Smooth muscle cell (in vitro differentiated cells): Measurements from ENCODE around the gene MAGI2. TPM values are rescaled to one million over a fixed set of nuclear protein-coding genes. Genes with fewer than 3 reads are reported as not detected.

Source experiments
- DNase-seq: peaks from one replicate; lab custom pipeline; 2025; ENCODE audit not compliant: unreplicated experiment; lab: John Stamatoyannopoulos, UW
- H2AFZ ChIP-seq: fragments of 200-600 bp; sonication (generic); 2 replicates; pipeline ENCODE4 v1.6.0; 2016; ENCODE audit warnings: antibody characterized with exemption, low read depth, mild to moderate bottlenecking
- H3F3A ChIP-seq: fragments of 200-600 bp; sonication (generic); 2 replicates; pipeline ENCODE4 v1.6.0; 2017; ENCODE audit warnings: antibody characterized with exemption, low read depth
- H3K27ac ChIP-seq: fragments of 200-600 bp; sonication (generic); 2 replicates; pipeline ENCODE4 v1.5.1; 2016; ENCODE audit warnings: low read depth, mild to moderate bottlenecking
- H3K27me3 ChIP-seq: fragments of 200-600 bp; sonication (generic); 2 replicates; pipeline ENCODE4 v1.6.1; 2016; ENCODE audit warnings: low read depth, mild to moderate bottlenecking
- H3K36me3 ChIP-seq: fragments of 200-600 bp; sonication (generic); 2 replicates; pipeline ENCODE4 v1.5.1; 2016; ENCODE audit warnings: low read depth
- H3K4me1 ChIP-seq: fragments of 200-600 bp; sonication (generic); 2 replicates; pipeline ENCODE4 v1.5.1; 2016; ENCODE audit warnings: low read depth
- H3K4me2 ChIP-seq: fragments of 200-600 bp; sonication (generic); 2 replicates; pipeline ENCODE4 v1.6.0; 2016; ENCODE audit warnings: mild to moderate bottlenecking
- H3K4me3 ChIP-seq: fragments of 200-600 bp; sonication (generic); 2 replicates; pipeline ENCODE4 v1.5.1; 2016; ENCODE audit warnings: mild to moderate bottlenecking
- H3K79me2 ChIP-seq: fragments of 200-600 bp; sonication (generic); 2 replicates; pipeline ENCODE4 v1.6.0; 2016; ENCODE audit warnings: low read depth, mild to moderate bottlenecking
- H3K9ac ChIP-seq: fragments of 200-600 bp; sonication (generic); 2 replicates; pipeline ENCODE4 v1.6.0; 2016; ENCODE audit warnings: low read depth
- H3K9me3 ChIP-seq: fragments of 200-600 bp; sonication (generic); replicated peaks from 2 replicates; pipeline ENCODE4 v1.5.1; 2016; ENCODE audit warnings: low read depth
- H4K20me1 ChIP-seq: fragments of 200-600 bp; sonication (generic); 2 replicates; pipeline ENCODE4 v1.6.0; 2016; ENCODE audit warnings: low read depth
- WGBS: methylation state at CpG from one replicate; pipeline ENCODE4 v1.1.7; 2016; ENCODE audit warnings: low lambda C conversion rate; 5-methylcytosine and 5-hydroxymethylcytosine counted together
- polyA plus RNA-seq: library from polyadenylated mRNA; unstranded; fragments of >200 nt; fragmentation: Nextera tagmentation; extraction: Ambion mirVana; gene quantifications from 2 replicates; pipeline ENCODE4 v1.2.1, GENCODE V29; 2016
- total RNA-seq: library from RNA; depleted of rRNA; stranded (reverse); fragments of >200 nt; gene quantifications from 2 replicates; pipeline ENCODE4 v1.2.3, GENCODE V29; 2014
- TF ChIP-seq, protein P1 (sequence below): fragments of 200-600 bp; sonication (generic); IDR thresholded peaks from 2 replicates; pipeline ENCODE4 v1.5.1; 2017; ENCODE audit warnings: borderline replicate concordance, mild to moderate bottlenecking, antibody characterized with exemption; ENCODE audit not compliant: insufficient read depth, poor library complexity, severe bottlenecking

Gene MAGI2
- total and polyA plus RNA-seq, 2 experiments from 2014 or later, result 3.4 to 10.7 TPM

- H3K4me2 ChIP-seq, result no peak overlapping the region
- no peak overlapping the region for H3K4me3 ChIP-seq
- H3F3A ChIP-seq, result no peaks in the 10 kb centered on the region
- no peaks in the 10 kb centered on the region for H3K9me3 ChIP-seq
- no peaks in the 10 kb centered on the region for H3K27me3 ChIP-seq
- no peak for DNase-seq
- H3K9ac ChIP-seq, result no peak overlapping the region
- TF ChIP-seq, protein P1, sequence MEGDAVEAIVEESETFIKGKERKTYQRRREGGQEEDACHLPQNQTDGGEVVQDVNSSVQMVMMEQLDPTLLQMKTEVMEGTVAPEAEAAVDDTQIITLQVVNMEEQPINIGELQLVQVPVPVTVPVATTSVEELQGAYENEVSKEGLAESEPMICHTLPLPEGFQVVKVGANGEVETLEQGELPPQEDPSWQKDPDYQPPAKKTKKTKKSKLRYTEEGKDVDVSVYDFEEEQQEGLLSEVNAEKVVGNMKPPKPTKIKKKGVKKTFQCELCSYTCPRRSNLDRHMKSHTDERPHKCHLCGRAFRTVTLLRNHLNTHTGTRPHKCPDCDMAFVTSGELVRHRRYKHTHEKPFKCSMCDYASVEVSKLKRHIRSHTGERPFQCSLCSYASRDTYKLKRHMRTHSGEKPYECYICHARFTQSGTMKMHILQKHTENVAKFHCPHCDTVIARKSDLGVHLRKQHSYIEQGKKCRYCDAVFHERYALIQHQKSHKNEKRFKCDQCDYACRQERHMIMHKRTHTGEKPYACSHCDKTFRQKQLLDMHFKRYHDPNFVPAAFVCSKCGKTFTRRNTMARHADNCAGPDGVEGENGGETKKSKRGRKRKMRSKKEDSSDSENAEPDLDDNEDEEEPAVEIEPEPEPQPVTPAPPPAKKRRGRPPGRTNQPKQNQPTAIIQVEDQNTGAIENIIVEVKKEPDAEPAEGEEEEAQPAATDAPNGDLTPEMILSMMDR, result no peak
- no peaks in the 10 kb centered on the region for H3K79me2 ChIP-seq
- 77% methylated on average over 2 of the region's 2 CpGs for WGBS
- H4K20me1 ChIP-seq, result no peaks in the 10 kb centered on the region
- H3K27ac ChIP-seq, result no peak overlapping the region
- H3K4me1 ChIP-seq, result peaks cover 12% of the 10 kb centered on the region
- H2AFZ ChIP-seq, result no peak overlapping the region
- H3K36me3 ChIP-seq, result no peaks in the 10 kb centered on the region
Measured at GRCh38 chr7:78395298-78396036, 1058.0 kb downstream of the MAGI2 start.

DNA sequence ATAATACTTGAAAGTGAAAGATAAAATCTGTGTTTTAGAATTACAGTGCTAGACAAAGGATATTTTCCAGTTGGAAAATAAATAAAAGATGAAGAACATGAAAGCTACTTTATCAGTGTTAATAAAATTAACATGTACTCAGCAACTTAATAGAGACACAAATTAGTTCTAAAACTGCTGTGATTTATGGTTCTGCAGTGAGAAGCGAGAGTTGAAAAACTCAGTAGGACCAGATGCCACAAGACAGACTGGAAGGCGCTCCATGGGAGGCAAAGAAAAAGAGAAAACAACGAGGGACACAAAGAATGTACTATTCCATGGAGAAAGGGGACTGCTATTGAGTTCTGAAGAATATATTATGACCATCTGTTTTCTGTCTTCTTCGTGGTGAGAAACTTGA, 1064.4 kb downstream of the MAGI2 start:
- H3K36me3 ChIP-seq, result no peaks in the 10 kb centered on the region
- WGBS, result 81% methylated on average over 4 of the region's 4 CpGs
- H3K27ac ChIP-seq, result no peak overlapping the region
- H3K9me3 ChIP-seq, result no peaks in the 10 kb centered on the region
- H4K20me1 ChIP-seq, result no peaks in the 10 kb centered on the region
- H3F3A ChIP-seq, result no peaks in the 10 kb centered on the region
- H3K79me2 ChIP-seq, result no peaks in the 10 kb centered on the region
- H3K4me1 ChIP-seq, result no peaks in the 10 kb centered on the region
- H3K4me3 ChIP-seq, result no peak overlapping the region
- no peaks in the 10 kb centered on the region for H3K27me3 ChIP-seq
- H3K4me2 ChIP-seq, result no peak overlapping the region
- no peak overlapping the region for H2AFZ ChIP-seq
- no peak for DNase-seq
- H3K9ac ChIP-seq, result no peak overlapping the region
- TF ChIP-seq, protein P1, result no peak

- TF ChIP-seq, protein P1, result no peak
- no peaks in the 10 kb centered on the region for H3K27me3 ChIP-seq
- no peaks in the 10 kb centered on the region for H3K36me3 ChIP-seq
- no peak overlapping the region for H3K4me2 ChIP-seq
- 80% methylated on average over 2 of the region's 2 CpGs for WGBS
- no peak for DNase-seq
- no peaks in the 10 kb centered on the region for H4K20me1 ChIP-seq
- no peak overlapping the region for H3K27ac ChIP-seq
- H3F3A ChIP-seq, result no peaks in the 10 kb centered on the region
- H3K4me3 ChIP-seq, result no peak overlapping the region
- H3K4me1 ChIP-seq, result no peaks in the 10 kb centered on the region
- no peaks in the 10 kb centered on the region for H3K9me3 ChIP-seq
- H3K9ac ChIP-seq, result no peak overlapping the region
- H2AFZ ChIP-seq, result no peak overlapping the region
- no peaks in the 10 kb centered on the region for H3K79me2 ChIP-seq
Measured at GRCh38 chr7:78386520-78386919, 1066.9 kb downstream of the MAGI2 start.
